Testis (tissue), 5 donors: ENCODE measurements around the gene MAZ. TPM values are rescaled to one million over a fixed set of nuclear protein-coding genes. Genes with fewer than 3 reads are reported as not detected.
A peak's percentile ranks its signal among the peaks of the same experiment; 100 is the strongest.
"Not testable (repeated sequence)": the region's sequence is repeated elsewhere in the genome, so short reads cannot be mapped to it uniquely, and the experiment has no call there.

ENCODE experiments used
- DNase-seq: peaks from one replicate; pipeline ENCODE4 v3.0.0-alpha.2; 2019
- H3K27ac ChIP-seq, 2 donors: fragments of 200-600 bp; sonication (generic); one replicate each; pipeline ENCODE4 v1.5.1; 2019
- H3K27me3 ChIP-seq: fragments of 200-600 bp; sonication (generic); one replicate; pipeline ENCODE4 v1.5.1; 2019
- H3K36me3 ChIP-seq: fragments of 200-600 bp; sonication (generic); one replicate; pipeline ENCODE4 v1.5.1; 2017; ENCODE audit warnings: low read depth; ENCODE audit errors: missing control alignments
- H3K4me1 ChIP-seq: fragments of 200-600 bp; sonication (generic); one replicate; pipeline ENCODE4 v1.5.1; 2019
- H3K4me3 ChIP-seq, 2 donors: fragments of 200-600 bp; sonication (generic); one replicate each; pipeline ENCODE4 v1.5.1; 2017 to 2019
- H3K9me3 ChIP-seq: fragments of 200-600 bp; sonication (generic); one replicate; pipeline ENCODE4 v1.5.1; 2017
- POLR2A ChIP-seq: fragments of 450-650 bp; IDR thresholded peaks from one replicate; pipeline ENCODE4 v1.6.1; 2017; ENCODE audit warnings: antibody characterized with exemption, mild to moderate bottlenecking, moderate library complexity
- WGBS, 2 donors: methylation state at CpG; one replicate each; pipeline ENCODE4 v1.1.5; 2018; 5-methylcytosine and 5-hydroxymethylcytosine counted together
- intact Hi-C: fragments of 100-400 bp; cut with DNase I; formaldehyde crosslinking; loops from one replicate; pipeline ENCODE4 v1.15.1; 2023; ENCODE audit warnings: low total_unique reads
- long read RNA-seq, 2 donors: transcript quantifications; one replicate each; lab custom pipeline, GENCODE V29; 2026
- polyA plus RNA-seq: library from polyadenylated mRNA; stranded (reverse); fragments of 350-450 nt; fragmentation: Illumina TruSeq; extraction: RNeasy Lipid Tissue Mini Kit (QIAGEN cat#74804); gene quantifications from one replicate; pipeline ENCODE4 v1.2.3, GENCODE V29; 2014; ENCODE audit warnings: low read depth, low replicate concordance; ENCODE audit not compliant: insufficient read depth
- total RNA-seq, 2 donors: library from RNA; depleted of rRNA; stranded (reverse); fragments of >200 nt; gene quantifications; one replicate each; pipeline ENCODE4 v1.2.3, GENCODE V29; 2016
- TF ChIP-seq, protein P1 (sequence below), 3 experiments: fragments of 450-650 bp in 2 of 3; fragments of 200-600 bp in 1 of 3; sonication (generic) in 1 of 3; IDR thresholded peaks; one replicate each; pipeline ENCODE4 v1.5.1; 2016 to 2019; ENCODE audit warnings: antibody characterized with exemption in 3 of 3, mild to moderate bottlenecking in 2 of 3, moderate library complexity in 1 of 3

The MAZ gene
- 100 to 1,000 TPM; 173 to 186 TPM for total RNA-seq
- polyA plus RNA-seq, result 217 TPM
- long read RNA-seq, donor 1, transcript MAZ-201 (6 exons, 2,698 nt), result minor isoform, 13 of 60 reads
- long read RNA-seq, donor 1, transcript MAZ-202 (5 exons, 2,532 nt), result major isoform, 22 of 60 reads
- long read RNA-seq, donor 1, partial matches to known transcripts, result 15 of 60 reads
- long read RNA-seq, donor 1, other reads (novel, unspliced or antisense), result 0 of 60 reads
- long read RNA-seq, donor 2, transcript MAZ-202 (5 exons, 2,532 nt), result major isoform, 22 of 117 reads
- long read RNA-seq, donor 2, transcript MAZ-201 (6 exons, 2,698 nt), result minor isoform, 12 of 117 reads
- long read RNA-seq, donor 2, transcript MAZ-214 (3 exons, 1,464 nt), result minor isoform, 5 of 117 reads
- long read RNA-seq, donor 2, partial matches to known transcripts, result 75 of 117 reads
- long read RNA-seq, donor 2, other reads (novel, unspliced or antisense), result 0 of 117 reads

DNA sequence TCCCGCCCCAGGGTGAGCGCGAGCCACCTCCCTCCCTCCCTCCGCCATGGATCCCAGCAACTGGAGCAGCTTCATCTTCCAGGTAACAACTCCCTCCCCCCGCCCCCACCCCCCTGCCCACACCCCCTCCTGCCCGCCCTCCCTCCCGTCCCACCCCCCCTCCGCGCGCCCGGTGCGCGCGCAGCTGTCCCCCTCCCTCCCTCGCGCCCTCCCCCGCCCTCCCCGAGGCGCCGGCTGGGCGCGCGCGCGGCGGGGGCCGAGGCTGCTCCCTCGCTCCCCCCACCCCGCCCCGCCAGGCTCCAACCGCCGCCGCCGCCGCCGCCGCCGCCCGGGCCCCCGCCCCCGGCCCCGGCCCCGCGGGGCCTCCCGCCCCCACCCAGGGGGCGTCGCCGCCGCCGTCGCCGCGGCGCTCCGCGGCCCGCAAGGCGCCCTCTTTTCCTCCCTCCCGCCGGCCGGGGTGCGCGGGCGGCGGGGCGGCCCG is at the start of gene MAZ:
MAZ (plus strand) TSS at position 431 of the 481 bp plus-strand sequence. CDS start 173 bp downstream, outside the sequence.
- Histone ChIP-seq H3K4me3 (peak within 1 kb of the TSS; percentile 66 to 89), H3K9me3 (no peaks in the 10 kb centered on the region), H3K36me3 (no peaks in the 10 kb centered on the region), H3K27me3 (no peaks in the 10 kb centered on the region), H3K4me1 (peaks cover 46% of the 10 kb centered on the region), H3K27ac (peak within 1 kb of the TSS; percentile 94 to 96)
- no peak for DNase-seq
- TF ChIP-seq, protein P1, sequence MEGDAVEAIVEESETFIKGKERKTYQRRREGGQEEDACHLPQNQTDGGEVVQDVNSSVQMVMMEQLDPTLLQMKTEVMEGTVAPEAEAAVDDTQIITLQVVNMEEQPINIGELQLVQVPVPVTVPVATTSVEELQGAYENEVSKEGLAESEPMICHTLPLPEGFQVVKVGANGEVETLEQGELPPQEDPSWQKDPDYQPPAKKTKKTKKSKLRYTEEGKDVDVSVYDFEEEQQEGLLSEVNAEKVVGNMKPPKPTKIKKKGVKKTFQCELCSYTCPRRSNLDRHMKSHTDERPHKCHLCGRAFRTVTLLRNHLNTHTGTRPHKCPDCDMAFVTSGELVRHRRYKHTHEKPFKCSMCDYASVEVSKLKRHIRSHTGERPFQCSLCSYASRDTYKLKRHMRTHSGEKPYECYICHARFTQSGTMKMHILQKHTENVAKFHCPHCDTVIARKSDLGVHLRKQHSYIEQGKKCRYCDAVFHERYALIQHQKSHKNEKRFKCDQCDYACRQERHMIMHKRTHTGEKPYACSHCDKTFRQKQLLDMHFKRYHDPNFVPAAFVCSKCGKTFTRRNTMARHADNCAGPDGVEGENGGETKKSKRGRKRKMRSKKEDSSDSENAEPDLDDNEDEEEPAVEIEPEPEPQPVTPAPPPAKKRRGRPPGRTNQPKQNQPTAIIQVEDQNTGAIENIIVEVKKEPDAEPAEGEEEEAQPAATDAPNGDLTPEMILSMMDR (IDR thresholded peaks at IDR 0.05), result no peak
- no peak for TF ChIP-seq POLR2A
- intact Hi-C loops, result no loop called here
- 0% methylated on average over 8 of the region's 67 CpGs; no CpG with 5 or more reads in 1 of the 2 donors for WGBS, 2 donors

DNA sequence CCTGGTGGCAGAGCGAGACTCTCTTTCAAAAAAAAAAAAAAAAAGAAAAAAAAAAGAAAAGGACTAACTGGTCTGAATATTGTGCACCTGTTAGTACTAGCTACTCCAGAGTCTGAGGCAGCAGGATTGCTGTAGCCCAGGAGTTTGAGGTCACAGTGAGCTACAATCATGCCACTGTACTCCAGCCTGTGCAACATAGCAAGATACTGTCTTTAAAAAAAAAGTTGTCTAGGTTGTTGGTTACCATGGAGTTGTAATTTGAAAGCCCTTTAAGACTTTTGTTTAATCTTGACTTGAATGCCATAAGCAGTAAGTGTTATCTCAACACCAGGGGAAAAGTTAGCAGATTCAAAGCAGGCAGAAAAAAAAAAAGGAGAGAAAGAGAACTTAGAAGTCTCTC is 49.7 kb upstream of the MAZ start:
- no peaks in the 10 kb centered on the region for H3K9me3 ChIP-seq
- H3K36me3 ChIP-seq, result no peaks in the 10 kb centered on the region
- no peaks in the 10 kb centered on the region for H3K27me3 ChIP-seq
- DNase-seq, result no peak
- 70 to 82% methylated on average over 1 of the region's 1 CpG for WGBS, 2 donors
- no peak overlapping the region for H3K27ac ChIP-seq
- TF ChIP-seq, protein P1 (IDR thresholded peaks at IDR 0.05), result no peak
- TF ChIP-seq POLR2A, result no peak
- no peaks in the 10 kb centered on the region for H3K4me1 ChIP-seq
- intact Hi-C loops, result no loop called here
- H3K4me3 ChIP-seq, result no peak overlapping the region

DNA sequence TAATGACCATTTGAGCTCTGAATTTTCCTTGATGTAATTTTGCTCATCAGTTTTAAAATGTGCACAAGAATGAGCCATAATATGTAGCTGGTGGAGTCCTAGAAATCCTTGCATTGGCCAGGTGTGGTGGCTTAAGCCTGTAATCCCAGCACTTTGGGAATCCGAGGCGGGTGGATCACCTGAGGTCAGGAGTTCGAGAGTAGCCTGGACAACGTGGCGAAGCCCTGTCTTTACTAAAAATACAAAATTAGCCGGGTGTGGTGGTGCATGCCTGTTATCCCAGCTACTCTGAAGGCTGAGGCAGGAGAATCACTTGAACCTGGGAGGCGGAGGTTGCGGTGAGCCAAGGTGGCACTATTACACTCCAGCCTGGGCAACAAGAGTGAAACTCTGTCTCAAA is 49.2 kb upstream of the MAZ start:
- 88 to 89% methylated on average over 8 of the region's 8 CpGs for WGBS, 2 donors
- intact Hi-C loops, result not testable (repeated sequence)

DNA sequence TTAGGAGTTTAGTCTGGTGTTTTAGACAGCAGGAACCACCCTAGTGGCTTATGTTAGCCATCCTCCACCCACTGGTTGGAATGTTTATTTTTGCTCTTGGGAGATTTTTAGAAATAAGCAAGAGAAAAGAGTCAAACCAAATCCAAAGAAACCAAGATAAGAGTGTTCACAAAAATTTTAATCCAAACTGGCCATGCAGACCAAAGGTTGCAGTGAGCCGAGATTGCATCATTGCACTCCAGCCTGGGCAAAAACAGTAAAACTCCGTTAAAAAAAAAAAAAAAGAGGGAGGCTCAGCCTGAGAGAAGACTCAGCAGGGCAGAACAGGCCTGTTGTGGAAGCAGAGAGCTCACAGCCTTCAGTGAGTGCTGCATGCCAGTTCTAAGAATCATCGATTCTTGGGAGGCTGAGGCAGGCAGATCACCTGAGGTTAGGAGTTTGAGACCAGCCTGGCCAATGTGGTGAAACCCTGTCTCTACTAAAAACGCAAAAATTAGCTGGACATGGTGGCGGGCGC is 48.3 kb upstream of the MAZ start:
- H3K4me3 ChIP-seq, result no peak overlapping the region
- H3K9me3 ChIP-seq, result no peaks in the 10 kb centered on the region
- no peak for DNase-seq
- no peaks in the 10 kb centered on the region for H3K36me3 ChIP-seq
- intact Hi-C loops, result no loop called here
- no peak overlapping the region for H3K27ac ChIP-seq
- no peaks in the 10 kb centered on the region for H3K27me3 ChIP-seq
- H3K4me1 ChIP-seq, result no peaks in the 10 kb centered on the region
- WGBS, 2 donors, result 68 to 69% methylated on average over 6 of the region's 6 CpGs
- TF ChIP-seq, protein P1 (IDR thresholded peaks at IDR 0.05), result no peak
- no peak for TF ChIP-seq POLR2A

More for the DNA sequence above, 49.2 kb upstream of the MAZ start:
- H3K4me1 ChIP-seq, H3K36me3 ChIP-seq, H3K27me3 ChIP-seq, H3K27ac ChIP-seq, H3K9me3 ChIP-seq, H3K4me3 ChIP-seq, DNase-seq: not testable (repeated sequence)

DNA sequence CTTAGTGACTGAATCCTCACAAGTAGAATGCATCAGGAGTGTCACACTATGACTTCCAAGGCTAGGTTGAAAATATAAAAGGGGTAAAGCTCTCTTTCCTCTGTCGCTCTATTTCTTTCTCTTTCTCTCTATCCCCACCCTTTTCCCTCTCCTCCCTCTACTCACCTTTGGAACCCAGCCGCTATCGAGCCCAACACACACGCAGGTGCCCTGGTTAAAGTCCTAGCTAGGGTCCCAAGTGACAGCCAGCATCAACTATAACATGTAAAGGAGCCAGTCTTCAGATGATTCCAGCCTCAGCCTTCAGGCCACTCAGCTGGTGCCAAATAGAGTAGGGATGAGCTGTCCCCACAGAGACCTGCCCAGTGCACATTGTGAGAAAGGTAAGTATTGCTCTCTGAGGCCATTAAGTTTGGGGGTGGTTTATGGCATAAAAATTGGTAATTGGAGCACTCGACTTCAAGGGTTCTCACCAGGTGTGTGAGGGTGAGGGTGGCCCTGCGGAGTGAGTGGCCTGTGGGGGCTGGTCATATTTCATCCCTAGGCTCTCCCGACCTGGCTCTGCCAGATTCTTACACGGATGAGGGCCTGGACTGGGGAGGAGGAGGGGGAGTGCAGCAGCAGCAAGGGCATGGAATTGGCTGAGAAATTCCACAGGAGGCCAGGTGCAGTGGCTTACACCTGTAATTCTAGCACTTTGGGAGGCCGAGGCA is 45.6 kb upstream of the MAZ start:
- Histone ChIP-seq H3K36me3 (no peaks in the 10 kb centered on the region), H3K27ac (no peak overlapping the region), H3K4me1 (no peaks in the 10 kb centered on the region), H3K4me3 (no peak overlapping the region), H3K9me3 (no peaks in the 10 kb centered on the region), H3K27me3 (no peaks in the 10 kb centered on the region)
- 72 to 79% methylated on average over 9 of the region's 9 CpGs for WGBS, 2 donors
- intact Hi-C loops, result no loop called here
- TF ChIP-seq, protein P1 (IDR thresholded peaks at IDR 0.05), result no peak
- TF ChIP-seq POLR2A, result no peak
- no peak for DNase-seq

DNA sequence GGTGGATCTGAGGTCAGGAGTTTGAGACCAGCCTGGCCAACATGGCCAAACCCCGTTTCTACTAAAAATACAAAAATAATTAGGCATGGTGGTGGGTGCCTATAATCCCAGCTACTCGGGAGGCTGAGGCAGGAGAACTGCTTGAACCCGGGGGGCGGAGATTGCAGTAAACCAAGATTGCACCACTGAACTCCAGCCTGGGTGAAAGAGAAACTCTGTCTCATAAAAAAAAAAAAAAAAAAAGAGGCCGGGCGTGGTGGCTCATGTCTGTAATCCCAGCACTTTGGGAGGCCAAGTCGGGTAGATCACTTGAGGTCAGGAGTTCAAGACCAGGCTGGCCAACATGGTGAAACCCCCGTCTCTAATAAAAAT is 45.1 kb upstream of the MAZ start:
- intact Hi-C loops, H3K36me3 ChIP-seq, DNase-seq, H3K4me3 ChIP-seq, H3K27me3 ChIP-seq, H3K27ac ChIP-seq, H3K4me1 ChIP-seq, H3K9me3 ChIP-seq: not testable (repeated sequence)
- WGBS, 2 donors, result 78 to 79% methylated on average over 8 of the region's 8 CpGs
